ENCODE results near the gene ENDOV. TPM values are rescaled to one million over a fixed set of nuclear protein-coding genes. Genes with fewer than 3 reads are reported as not detected.

Gene ENDOV
- total RNA-seq, 2 experiments from 2014 or later, result 16.8 to 18.1 TPM

DNA sequence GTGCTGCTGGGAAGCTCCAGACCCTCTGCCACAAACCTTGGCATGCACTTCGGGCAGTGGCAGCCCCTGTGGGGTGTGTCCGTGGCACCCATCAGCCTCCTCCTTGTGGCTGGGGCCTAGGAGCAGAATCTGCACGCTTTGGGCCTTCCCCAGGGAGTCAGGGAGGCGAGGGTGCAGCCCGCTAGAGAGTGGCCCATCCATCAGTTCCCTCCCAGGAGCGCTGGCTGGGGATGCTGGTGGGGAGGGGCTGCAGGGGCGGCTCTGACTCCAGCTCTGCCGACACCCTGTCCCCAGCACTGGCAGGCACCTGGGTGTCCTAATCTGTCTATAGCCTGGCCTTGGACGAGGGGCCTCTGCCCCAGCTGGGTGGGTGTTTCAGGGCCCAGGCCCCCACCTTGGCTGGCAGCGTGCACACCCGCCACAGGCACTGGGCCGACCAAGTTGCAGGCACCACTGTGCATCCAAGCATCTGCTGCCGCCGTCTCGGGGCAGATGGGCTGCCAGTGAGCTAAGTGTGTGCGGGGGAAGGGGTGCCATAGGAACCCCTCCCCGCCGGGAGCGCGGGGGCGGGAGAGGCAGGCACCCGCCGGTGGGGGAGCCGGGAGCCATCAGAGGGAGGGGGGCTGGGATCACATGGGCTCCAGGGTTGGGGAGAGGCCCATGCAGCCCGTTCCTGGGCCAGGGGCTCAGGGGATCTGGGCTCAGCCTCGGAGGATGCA is 30.2 kb downstream of the ENDOV start:
- Mint-ChIP-seq H3K9me3 (no peaks in the 10 kb centered on the region), H3K27ac (no peak overlapping the region), H3K36me3 (ENCODE audit: low read depth) (no peaks in the 10 kb centered on the region), H3K27me3 (peaks cover 7% of the 10 kb centered on the region), H3K4me3 (no peak overlapping the region), H3K4me1 (ENCODE audit: low read depth) (no peaks in the 10 kb centered on the region)
- TF ChIP-seq CTCF (IDR thresholded peaks at IDR 0.05), result no peak
- intact Hi-C loops (cut with micrococcal nuclease), result no loop called here
- no peak for DNase-seq
- no peak for ATAC-seq
- ChIA-PET POLR2A (no interaction called here), CTCF (no interaction called here)

GRCh38 chr17:80445726-80446110 is 30.8 kb downstream of the ENDOV start:
- Mint-ChIP-seq H3K36me3 (ENCODE audit: low read depth) (no peaks in the 10 kb centered on the region), H3K9me3 (no peaks in the 10 kb centered on the region), H3K27ac (no peak overlapping the region), H3K27me3 (peaks cover 7% of the 10 kb centered on the region), H3K4me1 (ENCODE audit: low read depth) (no peaks in the 10 kb centered on the region), H3K4me3 (no peak overlapping the region)
- DNase-seq, result no peak
- POLR2A ChIA-PET, result no interaction called here
- no peak for ATAC-seq
- no peak for TF ChIP-seq CTCF (IDR thresholded peaks at IDR 0.05)
- intact Hi-C loops (cut with micrococcal nuclease), result no loop called here
- CTCF ChIA-PET, result no interaction called here

DNA sequence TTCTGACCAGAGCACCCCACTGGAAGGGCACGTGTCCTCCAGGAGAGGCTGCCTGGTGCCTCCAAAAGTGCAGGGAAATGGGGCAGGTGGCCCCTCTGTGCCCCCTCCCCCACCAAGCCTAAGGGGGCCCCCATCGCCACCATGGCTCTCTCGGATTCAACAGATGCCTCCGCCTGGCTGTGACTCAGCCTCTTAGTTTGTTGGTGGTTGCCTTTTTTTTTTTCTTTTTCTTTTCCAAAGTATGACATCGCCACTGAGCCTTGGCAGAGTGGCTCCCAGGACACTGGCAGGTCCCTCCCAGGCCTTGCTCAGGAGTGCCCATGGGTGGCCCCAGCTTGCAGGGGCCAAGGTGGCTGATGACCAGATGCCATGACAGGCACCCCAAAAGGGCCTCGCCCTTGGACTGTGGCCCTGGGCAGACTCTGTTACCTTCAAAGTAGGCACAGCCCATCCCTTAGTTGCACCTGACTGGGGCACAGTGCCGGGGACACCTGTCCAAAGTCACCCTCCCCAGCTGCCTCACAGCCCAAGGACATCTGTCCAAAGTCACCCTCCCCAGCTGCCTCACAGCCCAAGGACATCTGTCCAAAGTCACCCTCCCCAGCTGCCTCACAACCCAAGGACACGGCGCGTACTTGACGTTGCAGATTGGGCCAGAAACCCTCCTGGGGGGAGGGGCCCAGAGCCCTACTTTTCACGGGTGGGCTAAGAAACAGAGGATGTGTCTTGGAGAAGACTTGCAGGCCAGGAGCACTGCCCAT is 31.9 kb downstream of the ENDOV start:
- Mint-ChIP-seq H3K36me3 (ENCODE audit: low read depth) (no peaks in the 10 kb centered on the region), H3K9me3 (no peaks in the 10 kb centered on the region), H3K27ac (no peak overlapping the region), H3K27me3 (peaks cover 7% of the 10 kb centered on the region), H3K4me1 (ENCODE audit: low read depth) (no peaks in the 10 kb centered on the region), H3K4me3 (no peak overlapping the region)
- ChIA-PET POLR2A (no interaction called here), CTCF (interaction anchor here (1.4 kb wide), 1 partner anchor 20 kb away, joined by 3 read pairs; no protein-coding TSS in a partner anchor)
- DNase-seq, result no peak
- ATAC-seq, result no peak
- no peak for TF ChIP-seq CTCF (IDR thresholded peaks at IDR 0.05)
- intact Hi-C loops (cut with micrococcal nuclease), result no loop called here

DNA sequence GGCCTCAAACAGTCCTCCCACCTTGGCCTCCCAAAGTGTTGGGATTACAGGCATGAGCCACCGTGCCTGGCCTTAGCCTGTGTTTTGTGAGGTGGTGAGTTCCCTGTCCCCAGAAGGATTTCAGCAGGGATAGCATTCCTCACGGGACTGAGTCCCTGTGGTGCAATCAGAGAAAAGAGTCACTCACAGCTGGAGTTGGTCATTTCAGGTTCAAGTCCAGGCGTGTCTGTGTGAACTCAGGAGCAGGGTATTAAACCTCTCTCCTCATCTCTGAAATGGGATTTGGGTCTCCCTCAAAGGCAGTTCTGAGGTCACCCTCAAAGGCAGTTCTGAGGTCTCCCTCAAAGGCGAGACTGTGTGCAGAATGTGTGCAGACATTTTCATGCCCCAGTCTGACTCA is 32.8 kb downstream of the ENDOV start:
- ChIA-PET POLR2A (no interaction called here), CTCF (interaction anchor here (1.4 kb wide), 1 partner anchor 21 kb away, joined by 3 read pairs; no protein-coding TSS in a partner anchor)
- no peak for TF ChIP-seq CTCF (IDR thresholded peaks at IDR 0.05)
- ATAC-seq (no peak), DNase-seq (no peak)
- intact Hi-C loops (cut with micrococcal nuclease), result no loop called here
- H3K4me3 Mint-ChIP-seq, result no peak overlapping the region
- H3K27ac Mint-ChIP-seq, result no peak overlapping the region
- peaks cover under 1% of the 10 kb centered on the region for H3K4me1 Mint-ChIP-seq (ENCODE audit: low read depth)
- H3K27me3 Mint-ChIP-seq, result peaks cover 4% of the 10 kb centered on the region
- no peaks in the 10 kb centered on the region for H3K9me3 Mint-ChIP-seq
- no peaks in the 10 kb centered on the region for H3K36me3 Mint-ChIP-seq (ENCODE audit: low read depth)

All from activated CD8-positive, alpha-beta T cell treated with anti-CD3 and anti-CD28 coated beads for 36 hours (primary cell).